ENCODE data around the gene SNX33. TPM values are rescaled to one million over a fixed set of nuclear protein-coding genes. Genes with fewer than 3 reads are reported as not detected.

The SNX33 gene
- total RNA-seq, 1 donor from 2014 or later: 15.0 TPM

- H3K4me3 ChIP-seq (ENCODE audit: low read depth, low read length): no peak overlapping the region
- TF ChIP-seq CTCF (IDR thresholded peaks at IDR 0.05; ENCODE audit: insufficient read depth, low read length, severe bottlenecking): no peak
- H3K27me3 ChIP-seq (ENCODE audit: control insufficient read depth, insufficient read depth, low read length): no peaks in the 10 kb centered on the region
- H3K36me3 ChIP-seq (ENCODE audit: control insufficient read depth, insufficient read depth, low read length): peaks cover 31% of the 10 kb centered on the region
- DNase-seq (ENCODE audit: low read depth) (no peak), FAIRE-seq (no peak)
These were observed 9.1 kb downstream of the SNX33 start for GRCh38 chr15:75656813-75657212.

DNA sequence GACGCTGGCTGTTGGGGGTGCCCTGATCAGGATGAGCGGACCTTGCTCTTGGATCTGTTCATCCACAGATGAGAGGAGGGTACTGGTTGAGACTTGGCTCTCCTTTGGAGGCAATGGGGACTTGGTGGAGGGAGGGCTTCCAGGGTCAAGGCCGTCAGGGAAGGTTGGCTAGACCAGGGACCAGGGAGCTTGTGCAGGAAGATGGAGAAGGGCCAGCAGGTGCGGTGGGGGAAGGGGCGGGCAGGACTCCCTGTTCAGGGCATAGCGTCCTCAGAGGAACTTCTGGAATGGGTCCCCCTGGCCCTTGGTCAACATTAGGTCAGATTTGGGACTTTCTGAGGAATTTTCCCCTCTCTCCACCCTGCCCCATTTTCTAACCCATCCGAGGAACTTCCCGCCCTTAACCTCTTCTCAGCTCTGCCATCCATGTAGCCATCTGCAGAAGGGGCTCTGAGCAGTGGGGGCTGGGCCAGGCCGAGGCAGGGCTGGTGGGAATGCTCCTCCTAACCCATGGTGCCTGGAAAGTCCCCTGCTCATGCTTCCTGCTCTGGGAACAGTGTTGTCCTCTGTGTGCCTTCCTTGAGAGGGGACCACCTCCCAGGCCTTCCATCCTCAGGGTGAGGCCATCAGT is 11.5 kb downstream of the SNX33 start:
- Histone ChIP-seq H3K4me3 (ENCODE audit: low read depth, low read length) (no peak overlapping the region), H3K27me3 (ENCODE audit: control insufficient read depth, insufficient read depth, low read length) (no peaks in the 10 kb centered on the region), H3K36me3 (ENCODE audit: control insufficient read depth, insufficient read depth, low read length) (peaks cover 19% of the 10 kb centered on the region)
- TF ChIP-seq CTCF (IDR thresholded peaks at IDR 0.05; ENCODE audit: insufficient read depth, low read length, severe bottlenecking): no peak
- DNase-seq (ENCODE audit: low read depth) (no peak), FAIRE-seq (no peak)

DNA sequence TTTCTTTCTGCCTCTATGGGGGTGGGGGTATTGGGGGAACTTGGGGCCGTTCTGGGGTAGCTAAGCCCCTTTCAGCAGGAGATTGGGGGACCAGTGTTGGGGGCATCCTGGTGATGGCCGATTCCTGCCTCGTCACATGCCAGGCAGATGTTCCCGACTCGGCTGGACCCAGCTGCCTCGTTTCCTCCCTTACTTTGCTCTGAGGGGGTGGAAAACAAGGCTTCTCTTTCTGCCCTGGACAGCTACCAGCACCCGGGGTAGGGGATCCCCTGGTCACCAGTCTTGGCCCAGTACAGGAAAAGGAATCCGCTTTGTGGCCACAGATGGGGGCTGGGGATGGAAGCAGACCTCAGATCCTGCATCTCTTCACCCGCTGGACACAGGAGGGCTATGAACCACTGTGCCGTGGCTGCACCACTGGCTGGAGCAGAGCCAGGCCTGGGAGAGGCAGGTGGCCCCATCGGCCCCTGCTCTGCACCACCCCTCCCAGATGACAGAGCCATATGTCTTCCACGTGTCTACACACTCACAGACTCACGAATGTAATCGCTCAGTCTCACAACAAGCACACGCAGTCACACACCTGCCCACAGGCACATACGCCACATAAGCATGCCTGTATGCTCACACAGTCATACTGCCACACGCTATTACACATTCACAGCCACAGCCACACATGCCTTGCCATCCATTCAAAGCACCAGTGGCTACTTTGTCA is 12.4 kb downstream of the SNX33 start:
- Histone ChIP-seq H3K36me3 (ENCODE audit: control insufficient read depth, insufficient read depth, low read length) (peaks cover 14% of the 10 kb centered on the region), H3K4me3 (ENCODE audit: low read depth, low read length) (no peak overlapping the region), H3K27me3 (ENCODE audit: control insufficient read depth, insufficient read depth, low read length) (no peaks in the 10 kb centered on the region)
- peak; percentile 34 for DNase-seq (ENCODE audit: low read depth)
- TF ChIP-seq CTCF (IDR thresholded peaks at IDR 0.05; ENCODE audit: insufficient read depth, low read length, severe bottlenecking): no peak
- FAIRE-seq: no peak

- Histone ChIP-seq H3K36me3 (ENCODE audit: control insufficient read depth, insufficient read depth, low read length) (peaks cover 10% of the 10 kb centered on the region), H3K4me3 (ENCODE audit: low read depth, low read length) (no peak overlapping the region), H3K27me3 (ENCODE audit: control insufficient read depth, insufficient read depth, low read length) (no peaks in the 10 kb centered on the region)
- DNase-seq (ENCODE audit: low read depth): peak; percentile 90
- TF ChIP-seq CTCF (IDR thresholded peaks at IDR 0.05; ENCODE audit: insufficient read depth, low read length, severe bottlenecking): no peak
- no peak for FAIRE-seq
These were observed 13.5 kb downstream of the SNX33 start for GRCh38 chr15:75661100-75661755.

DNA sequence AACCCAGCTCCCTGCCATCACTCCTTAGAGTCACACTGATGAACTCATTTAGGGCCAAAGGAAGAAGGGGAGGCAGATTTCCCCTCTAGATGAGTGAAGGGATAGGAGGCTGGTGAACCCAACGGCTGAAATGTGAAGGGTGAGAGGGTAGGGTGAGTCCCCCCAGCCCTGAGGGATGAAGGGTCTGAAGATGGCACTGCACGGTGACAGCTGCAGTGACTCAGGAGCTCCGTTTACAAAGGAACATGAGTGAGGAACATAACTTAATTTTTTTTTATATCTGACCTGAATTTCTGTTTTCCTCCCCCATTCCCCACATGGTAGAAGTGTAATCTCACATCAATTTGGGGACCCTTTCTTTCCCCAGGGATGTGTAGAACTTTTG is 14.0 kb downstream of the SNX33 start:
- DNase-seq (ENCODE audit: low read depth) (no peak), FAIRE-seq (no peak)
- TF ChIP-seq CTCF (IDR thresholded peaks at IDR 0.05; ENCODE audit: insufficient read depth, low read length, severe bottlenecking): no peak
- peaks cover 6% of the 10 kb centered on the region for H3K36me3 ChIP-seq (ENCODE audit: control insufficient read depth, insufficient read depth, low read length)
- H3K4me3 ChIP-seq (ENCODE audit: low read depth, low read length): no peak overlapping the region
- H3K27me3 ChIP-seq (ENCODE audit: control insufficient read depth, insufficient read depth, low read length): no peaks in the 10 kb centered on the region
